Keratinocyte (primary cell): ENCODE results near the gene GPR176. TPM values are rescaled to one million over a fixed set of nuclear protein-coding genes. Genes with fewer than 3 reads are reported as not detected.

Experiments
- DNase-seq: peaks from one replicate; pipeline ENCODE4 v3.0.0-alpha.2; 2011; ENCODE audit warnings: low read depth, missing footprints, low spot score
- FAIRE-seq: peaks from 2 replicates; lab custom pipeline; 2011; peaks lifted over from hg19 to GRCh38; lab: Jason Lieb, UNC
- H2AFZ ChIP-seq: 2 replicates; pipeline ENCODE4 v1.6.0; 2012; ENCODE audit warnings: low read length, control low read depth, inconsistent platforms; ENCODE audit not compliant: control insufficient read depth
- H3K27ac ChIP-seq: 2 replicates; pipeline ENCODE4 v1.5.1; 2011; ENCODE audit warnings: low read length; ENCODE audit not compliant: control insufficient read depth, insufficient read depth
- H3K27me3 ChIP-seq: 3 replicates; pipeline ENCODE4 v1.6.0; 2011; ENCODE audit warnings: low read length; ENCODE audit not compliant: control insufficient read depth, insufficient read depth; ENCODE audit errors: extremely low read depth
- H3K36me3 ChIP-seq, 2 experiments: 2 replicates in 1 of 2; 3 replicates in 1 of 2; pipeline ENCODE4 v1.5.1; 2011; ENCODE audit warnings: low read length in 2 of 2, mild to moderate bottlenecking in 1 of 2; ENCODE audit not compliant: control insufficient read depth in 2 of 2, insufficient read depth in 2 of 2; ENCODE audit errors: extremely low read depth in 1 of 2
- H3K4me1 ChIP-seq: 3 replicates; pipeline ENCODE4 v1.5.1; 2011; ENCODE audit warnings: low read length; ENCODE audit not compliant: control insufficient read depth, insufficient read depth; ENCODE audit errors: extremely low read depth
- H3K4me2 ChIP-seq: 3 replicates; pipeline ENCODE4 v1.6.0; 2011; ENCODE audit warnings: low read depth, low read length; ENCODE audit not compliant: control insufficient read depth, insufficient read depth; ENCODE audit errors: extremely low read depth
- H3K4me3 ChIP-seq, 3 experiments: fragments of 200-600 bp in 1 of 3; sonication (generic) in 1 of 3; 2 replicates in 2 of 3; 3 replicates in 1 of 3; pipeline ENCODE4 v1.5.1; 2011 to 2016; ENCODE audit warnings: low read length in 3 of 3, mild to moderate bottlenecking in 3 of 3, control low read depth in 2 of 3, inconsistent platforms in 1 of 3, low read depth in 1 of 3, mixed read lengths in 1 of 3, mixed run types in 1 of 3, moderate library complexity in 1 of 3; ENCODE audit not compliant: control insufficient read depth in 2 of 3, insufficient read depth in 2 of 3; ENCODE audit errors: extremely low read depth in 1 of 3
- H3K79me2 ChIP-seq: 2 replicates; pipeline ENCODE4 v1.6.0; 2012; ENCODE audit warnings: low read length; ENCODE audit not compliant: control insufficient read depth, insufficient read depth
- H3K9ac ChIP-seq: 3 replicates; pipeline ENCODE4 v1.6.0; 2011; ENCODE audit warnings: low read length; ENCODE audit not compliant: control insufficient read depth, insufficient read depth; ENCODE audit errors: extremely low read depth
- H3K9me1 ChIP-seq: 3 replicates; pipeline ENCODE4 v1.6.0; 2011; ENCODE audit warnings: low read length; ENCODE audit not compliant: control insufficient read depth, insufficient read depth; ENCODE audit errors: extremely low read depth
- H3K9me3 ChIP-seq: 2 replicates; pipeline ENCODE4 v1.5.1; 2012; ENCODE audit warnings: low read depth, low read length; ENCODE audit not compliant: control insufficient read depth
- H4K20me1 ChIP-seq: 3 replicates; pipeline ENCODE4 v1.6.0; 2011; ENCODE audit warnings: low read length; ENCODE audit not compliant: control insufficient read depth, insufficient read depth; ENCODE audit errors: extremely low read depth
- CTCF ChIP-seq, 3 experiments: IDR thresholded peaks in 1 of 3; conservative IDR thresholded peaks in 1 of 3; optimal IDR thresholded peaks in 1 of 3; 2 replicates in 2 of 3; 3 replicates in 1 of 3; pipeline versions ENCODE3 to v1.5.1; 2011; ENCODE audit warnings: low read length in 3 of 3, mild to moderate bottlenecking in 3 of 3, moderate library complexity in 2 of 3, control low read depth in 1 of 3, inconsistent platforms in 1 of 3; ENCODE audit not compliant: insufficient read depth in 2 of 3; ENCODE audit errors: extremely low read depth in 1 of 3
- EZH2 ChIP-seq: IDR thresholded peaks from one replicate; pipeline ENCODE4 v1.6.1; 2012; ENCODE audit warnings: inconsistent platforms, mild to moderate bottlenecking, low read length, moderate library complexity
- dilution Hi-C: fragments of 300-500 bp; cut with MboI; formaldehyde crosslinking; loops from one replicate; pipeline ENCODE4 v1.7.0; 2020; ENCODE audit warnings: low sequenced_read_pairs; ENCODE audit not compliant: extremely low pct_ligation_motif_present
- polyA minus RNA-seq, 3 experiments: library from RNA; depleted of rRNA, polyadenylated mRNA; stranded (reverse); fragments of >200 nt; gene quantifications; 1 replicate in 1 of 3; 2 replicates in 1 of 3; 3 replicates in 1 of 3; pipeline ENCODE4 v1.2.3, GENCODE V29; 2011
- polyA plus RNA-seq, 5 experiments: library from polyadenylated mRNA; depleted of rRNA in 3 of 5; stranded (reverse) in 3 of 5; stranded (forward) in 1 of 5; unstranded in 1 of 5; fragments of >200 nt; gene quantifications; 1 replicate in 1 of 5; 2 replicates in 3 of 5; 3 replicates in 1 of 5; pipeline versions ENCODE4 v1.2.1 to v1.2.3, GENCODE V29; 2011 to 2012; ENCODE audit warnings: missing spikeins in 2 of 5, low read depth in 1 of 5, low replicate concordance in 1 of 5

The GPR176 gene
- polyA plus RNA-seq (7.5 to 18.8 TPM (median 12.5 TPM) in 3 replicates), polyA minus RNA-seq (17.4 to 120 TPM (median 39.5 TPM) in 3 replicates)
- polyA plus RNA-seq (2011; ENCODE audit: low read depth) = 0.97 TPM
- 6.8 and 8.3 TPM in 2 replicates for polyA plus RNA-seq (2011; cell fraction: cytosol; rRNA removed)
- polyA plus RNA-seq (2011; cell fraction: nucleus; rRNA removed) = 5.9 and 7.1 TPM in 2 replicates
- 2.5 and 16.8 TPM in 2 replicates for polyA plus RNA-seq (2012; ENCODE audit: low replicate concordance)
- 10.4 TPM for polyA minus RNA-seq (2011; cell fraction: cytosol; rRNA and poly(A)+ RNA removed)
- polyA minus RNA-seq (2011; cell fraction: nucleus; rRNA and poly(A)+ RNA removed) = 7.6 and 10.2 TPM in 2 replicates

GRCh38 chr15:39919748-39920509 is at the start of gene GPR176:
GPR176 (minus strand) TSS chr15:39920266; CDS start chr15:39920026, 240 bp downstream.
- Histone ChIP-seq H3K79me2 (peaks cover 31% of the 10 kb centered on the region), H2AFZ (peak within 1 kb of the TSS; percentile 97), H3K27ac (peak within 1 kb of the TSS; percentile 96), H3K9ac (peak within 1 kb of the TSS; percentile 90), H3K4me3 (peak within 1 kb of the TSS; percentile 60 to 91 (median 86)), H4K20me1 (no peaks in the 10 kb centered on the region), H3K27me3 (no peaks in the 10 kb centered on the region), H3K36me3 (no peaks in the 10 kb centered on the region), H3K9me3 (no peaks in the 10 kb centered on the region), H3K4me2 (peak within 1 kb of the TSS; percentile 89), H3K4me1 (peaks cover 17% of the 10 kb centered on the region), H3K9me1 (no peaks in the 10 kb centered on the region)
- dilution Hi-C loops = loop anchor here (25.0 kb wide), 1 partner anchor 108 kb away; no protein-coding TSS in a partner anchor
- DNase-seq (no peak), FAIRE-seq (no peak)
- no peak for TF ChIP-seq EZH2
- TF ChIP-seq CTCF (optimal IDR thresholded peaks at IDR 0.05 in 1 of 3, IDR thresholded peaks at IDR 0.05 in 1 of 3, conservative IDR thresholded peaks at IDR 0.05 in 1 of 3; ENCODE audit: extremely low read depth in 1 of 3, insufficient read depth in 2 of 3, low read length in 3 of 3) = peak in 1 of 3 experiments; percentile 49

GRCh38 chr15:39969002-39969394 is 48.9 kb upstream of the GPR176 start:
- Histone ChIP-seq H2AFZ (no peak overlapping the region), H3K9me3 (no peaks in the 10 kb centered on the region), H3K79me2 (peaks cover 24% of the 10 kb centered on the region), H3K4me1 (peaks cover 8% of the 10 kb centered on the region), H3K27me3 (no peaks in the 10 kb centered on the region), H4K20me1 (no peaks in the 10 kb centered on the region), H3K9ac (no peak overlapping the region), H3K4me3 (no peak overlapping the region), H3K9me1 (no peaks in the 10 kb centered on the region), H3K4me2 (no peak overlapping the region), H3K36me3 (peaks cover 27 to 31% of the 10 kb centered on the region in 2 experiments), H3K27ac (no peak overlapping the region)
- dilution Hi-C loops = no loop called here
- FAIRE-seq (no peak), DNase-seq (no peak)
- TF ChIP-seq CTCF (optimal IDR thresholded peaks at IDR 0.05 in 1 of 3, IDR thresholded peaks at IDR 0.05 in 1 of 3, conservative IDR thresholded peaks at IDR 0.05 in 1 of 3; ENCODE audit: extremely low read depth in 1 of 3, insufficient read depth in 2 of 3, low read length in 3 of 3) (no peak), EZH2 (no peak)
